Mucosa of stomach (tissue), 1 donor: Measurements from ENCODE around the gene NOVA2.

ENCODE experiments used
- H3K27me3 ChIP-seq: one replicate; pipeline ENCODE4 v1.7.0; 2013; ENCODE audit warnings: mild to moderate bottlenecking, low read length; ENCODE audit not compliant: control insufficient read depth, insufficient read depth
- H3K36me3 ChIP-seq: one replicate; pipeline ENCODE4 v1.7.0; 2013; ENCODE audit warnings: low read length; ENCODE audit not compliant: control insufficient read depth, insufficient read depth
- H3K4me1 ChIP-seq: one replicate; pipeline ENCODE4 v1.7.0; 2013; ENCODE audit warnings: mild to moderate bottlenecking, low read length; ENCODE audit not compliant: control insufficient read depth, insufficient read depth
- H3K4me3 ChIP-seq: one replicate; pipeline ENCODE4 v1.7.0; 2013; ENCODE audit warnings: low read length
- H3K9ac ChIP-seq: one replicate; pipeline ENCODE4 v1.7.0; 2013; ENCODE audit warnings: mild to moderate bottlenecking, low read length, moderate library complexity
- H3K9me3 ChIP-seq: one replicate; pipeline ENCODE4 v1.7.0; 2013; ENCODE audit warnings: mild to moderate bottlenecking, low read length, moderate library complexity; ENCODE audit not compliant: control insufficient read depth
- donor health status: Pancreatic carcinoma.

Gene NOVA2

DNA sequence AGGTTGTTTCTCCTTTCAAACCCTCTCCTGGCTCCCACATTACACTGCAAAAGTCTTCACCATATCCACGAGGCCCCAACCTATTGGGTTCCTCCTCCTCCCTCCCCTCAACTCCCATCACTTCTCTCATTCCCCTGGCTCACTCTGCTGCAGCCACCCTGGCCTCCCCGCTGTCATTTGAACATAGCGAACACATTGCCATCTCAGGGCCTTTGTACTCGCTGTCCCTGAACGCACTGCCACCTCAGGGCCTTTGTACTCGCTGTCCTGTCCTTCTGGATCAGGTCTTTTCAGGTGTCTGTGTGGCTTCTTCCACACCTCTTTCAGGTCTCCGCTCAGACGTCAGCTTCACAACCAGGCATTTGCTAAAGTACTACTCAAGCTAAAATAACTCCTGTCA lies 23.3 kb upstream of the NOVA2 start:
- no peaks in the 10 kb centered on the region for H3K9me3 ChIP-seq
- H3K4me1 ChIP-seq, result peaks cover 19% of the 10 kb centered on the region
- no peaks in the 10 kb centered on the region for H3K36me3 ChIP-seq
- no peak overlapping the region for H3K9ac ChIP-seq
- H3K4me3 ChIP-seq, result no peak overlapping the region
- H3K27me3 ChIP-seq, result peaks cover 10% of the 10 kb centered on the region

DNA sequence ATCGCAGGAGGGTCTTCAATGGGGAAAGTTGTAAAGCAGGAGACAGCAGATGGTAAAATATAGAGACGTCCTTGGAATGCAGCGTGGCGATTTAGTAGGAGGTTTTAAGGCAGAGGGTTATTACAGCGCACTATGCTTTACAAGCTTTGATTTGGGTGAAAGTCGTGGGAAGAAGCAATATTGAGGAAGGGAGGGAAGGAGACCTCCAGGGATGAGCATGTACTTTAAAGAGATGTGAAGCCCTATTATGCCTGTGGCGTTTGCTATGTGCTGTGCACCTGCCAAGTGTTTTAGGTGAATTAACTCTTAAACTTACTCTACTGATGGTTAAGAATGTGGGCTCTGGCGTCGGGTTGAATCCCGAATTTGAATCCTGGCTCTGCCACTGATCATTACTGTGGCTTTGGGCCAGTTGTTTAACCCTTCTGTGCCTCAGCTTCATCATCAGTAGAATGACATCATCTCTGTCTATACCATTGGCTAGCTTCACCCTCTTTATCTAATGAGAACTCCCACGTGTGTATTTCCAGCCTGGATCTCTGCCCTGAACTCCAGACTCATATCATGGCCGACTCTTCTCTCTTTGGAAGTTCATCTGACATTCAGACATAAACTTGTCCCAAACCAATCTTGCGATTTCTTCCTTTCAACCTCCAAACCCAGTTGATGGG lies 22.2 kb upstream of the NOVA2 start:
- Histone ChIP-seq H3K27me3 (peaks cover 10% of the 10 kb centered on the region), H3K4me1 (peaks cover 19% of the 10 kb centered on the region), H3K36me3 (no peaks in the 10 kb centered on the region), H3K9ac (peak overlapping the region; percentile 86), H3K4me3 (peak overlapping the region; percentile 89), H3K9me3 (no peaks in the 10 kb centered on the region)

DNA sequence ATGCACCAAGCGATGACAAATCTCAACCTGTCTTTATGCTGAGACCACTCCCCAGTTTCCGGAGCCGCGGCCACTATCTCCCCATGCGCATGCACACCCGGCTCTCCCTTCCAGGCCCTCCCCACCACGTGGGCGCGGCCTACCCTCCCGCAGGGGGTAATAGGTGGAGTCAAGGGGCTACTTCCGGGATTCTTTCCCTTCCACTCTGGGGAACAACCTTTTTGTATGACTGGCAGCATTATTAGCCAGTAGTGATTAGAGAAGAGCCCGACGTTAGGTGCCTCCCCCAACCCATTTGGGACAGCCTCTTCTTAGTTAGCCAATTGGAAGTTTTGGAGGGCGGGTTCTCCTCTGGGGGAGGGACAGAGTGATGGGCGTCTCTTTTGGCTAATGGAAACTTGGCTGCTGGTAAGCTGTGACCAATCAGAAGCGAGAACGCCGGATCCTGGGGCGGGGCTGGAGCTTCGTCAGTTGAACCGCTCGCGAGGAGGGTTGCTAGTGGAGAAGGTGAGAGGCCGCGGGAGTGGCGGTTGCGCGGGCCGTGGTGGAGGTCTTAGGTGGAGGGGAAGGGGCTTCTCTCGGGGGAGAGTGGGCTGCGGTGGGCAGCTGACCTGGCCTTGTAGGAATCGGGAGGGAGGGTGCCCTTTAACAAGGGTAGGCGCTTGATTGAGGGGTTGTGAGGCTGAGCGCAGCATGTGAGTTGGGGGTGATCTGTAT lies 21.5 kb upstream of the NOVA2 start, which contains the start of gene CCDC61:
Gene CCDC61 (plus strand): TSS at position 470 of the 717 bp plus-strand sequence. CDS start 7,552 bp downstream, outside the sequence.
- no peaks in the 10 kb centered on the region for H3K9me3 ChIP-seq
- H3K9ac ChIP-seq, result peak within 1 kb of the TSS; percentile 86

DNA sequence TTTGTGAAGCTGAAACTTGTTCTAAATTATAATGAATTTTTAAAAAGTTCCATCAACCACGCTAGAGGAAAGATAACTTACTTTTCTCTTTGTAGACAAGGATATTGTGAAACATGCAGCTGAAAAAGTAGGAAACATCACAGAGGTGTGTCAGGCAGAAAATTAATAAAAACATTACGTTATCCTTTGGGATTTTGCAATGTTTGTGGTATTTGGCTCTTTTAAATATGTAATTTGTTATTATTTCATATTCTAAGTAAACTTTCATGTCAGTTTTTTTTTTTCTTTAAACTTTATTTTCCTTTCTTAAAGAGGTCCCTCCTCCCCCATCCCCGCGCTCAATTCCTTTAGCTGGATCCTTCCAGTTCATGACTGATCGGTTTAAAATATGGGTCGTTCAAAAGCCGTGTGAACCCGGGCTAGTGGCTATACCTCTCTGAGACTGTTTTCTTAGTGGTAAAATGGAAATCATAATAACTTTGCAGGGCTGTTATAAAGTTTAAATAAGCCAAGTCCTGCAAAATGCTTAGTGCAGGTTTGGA lies 20.9 kb upstream of the NOVA2 start:
- Histone ChIP-seq H3K27me3 (peaks cover under 1% of the 10 kb centered on the region), H3K9me3 (no peaks in the 10 kb centered on the region), H3K9ac (peak overlapping the region; percentile 26), H3K36me3 (no peaks in the 10 kb centered on the region), H3K4me3 (no peak overlapping the region), H3K4me1 (peaks cover 7% of the 10 kb centered on the region)

More for the DNA sequence above, 21.5 kb upstream of the NOVA2 start, which contains the start of gene CCDC61:
- H3K4me3 ChIP-seq, result peak within 1 kb of the TSS; percentile 89
- peaks cover 13% of the 10 kb centered on the region for H3K4me1 ChIP-seq
- peaks cover 5% of the 10 kb centered on the region for H3K27me3 ChIP-seq
- no peaks in the 10 kb centered on the region for H3K36me3 ChIP-seq

DNA sequence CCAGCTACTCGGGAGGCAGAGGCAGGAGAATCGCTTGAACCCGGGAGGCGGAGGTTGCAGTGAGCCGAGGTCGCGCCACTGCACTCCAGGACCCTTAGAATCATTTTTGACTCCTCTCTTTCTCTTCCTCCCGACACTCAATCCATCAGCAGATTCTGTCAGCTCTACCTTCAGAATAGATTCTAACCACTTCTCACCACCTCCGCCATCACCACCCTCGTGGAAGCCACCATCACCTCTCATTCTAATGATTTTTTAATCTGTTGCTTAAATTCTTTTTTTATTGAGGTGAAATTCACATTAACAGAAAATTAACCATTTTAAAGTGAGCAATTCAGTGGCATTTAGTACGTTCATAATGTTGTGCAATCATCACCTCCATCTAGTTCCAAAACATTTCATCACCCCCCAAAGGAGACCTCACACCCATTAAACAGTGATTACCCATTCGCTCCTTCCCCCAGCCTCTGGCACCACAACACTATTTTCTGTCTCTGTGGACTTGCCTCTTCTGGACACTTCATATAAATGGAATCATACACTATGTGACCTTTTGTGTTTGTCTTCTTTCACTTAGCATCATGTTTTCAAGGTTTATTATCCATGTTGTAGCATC lies 16.6 kb upstream of the NOVA2 start:
- H3K27me3 ChIP-seq, result peaks cover 5% of the 10 kb centered on the region
- no peaks in the 10 kb centered on the region for H3K9me3 ChIP-seq
- no peak overlapping the region for H3K4me3 ChIP-seq
- H3K9ac ChIP-seq, result no peak overlapping the region
- H3K36me3 ChIP-seq, result no peaks in the 10 kb centered on the region
- H3K4me1 ChIP-seq, result no peaks in the 10 kb centered on the region

- Histone ChIP-seq H3K9me3 (no peaks in the 10 kb centered on the region), H3K4me1 (no peaks in the 10 kb centered on the region), H3K36me3 (no peaks in the 10 kb centered on the region), H3K9ac (no peak overlapping the region), H3K4me3 (no peak overlapping the region), H3K27me3 (peaks cover 5% of the 10 kb centered on the region)
These were observed 11.7 kb upstream of the NOVA2 start for GRCh38 chr19:45985321-45985720.

DNA sequence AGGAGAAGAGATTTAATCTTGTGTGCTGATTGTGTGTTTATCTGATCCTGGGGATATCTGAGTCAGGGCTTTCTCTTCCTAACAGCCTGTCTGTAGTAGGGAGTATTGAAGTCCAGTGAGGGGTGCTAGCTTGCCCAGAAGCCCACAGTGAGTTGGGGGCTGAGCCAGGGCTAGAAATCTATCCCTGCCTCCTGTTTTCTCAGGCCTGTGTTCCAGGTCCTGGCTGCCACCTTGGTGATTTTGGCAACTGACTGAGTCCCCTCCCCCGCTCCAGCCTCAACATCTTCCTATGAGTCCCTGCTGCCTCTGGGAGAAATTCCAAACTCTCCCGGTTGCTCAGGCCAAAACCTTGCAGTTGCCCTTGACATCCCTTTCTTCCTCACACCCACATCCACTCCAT lies 7.7 kb upstream of the NOVA2 start:
- H3K9me3 ChIP-seq, result no peaks in the 10 kb centered on the region
- no peaks in the 10 kb centered on the region for H3K27me3 ChIP-seq
- H3K4me1 ChIP-seq, result no peaks in the 10 kb centered on the region
- no peak overlapping the region for H3K9ac ChIP-seq
- no peaks in the 10 kb centered on the region for H3K36me3 ChIP-seq
- H3K4me3 ChIP-seq, result no peak overlapping the region

- Histone ChIP-seq H3K4me1 (no peaks in the 10 kb centered on the region), H3K9me3 (no peaks in the 10 kb centered on the region), H3K36me3 (no peaks in the 10 kb centered on the region), H3K4me3 (no peak overlapping the region), H3K27me3 (peaks cover 22% of the 10 kb centered on the region), H3K9ac (no peak overlapping the region)
These were observed 4.5 kb upstream of the NOVA2 start for GRCh38 chr19:45978156-45978555.

DNA sequence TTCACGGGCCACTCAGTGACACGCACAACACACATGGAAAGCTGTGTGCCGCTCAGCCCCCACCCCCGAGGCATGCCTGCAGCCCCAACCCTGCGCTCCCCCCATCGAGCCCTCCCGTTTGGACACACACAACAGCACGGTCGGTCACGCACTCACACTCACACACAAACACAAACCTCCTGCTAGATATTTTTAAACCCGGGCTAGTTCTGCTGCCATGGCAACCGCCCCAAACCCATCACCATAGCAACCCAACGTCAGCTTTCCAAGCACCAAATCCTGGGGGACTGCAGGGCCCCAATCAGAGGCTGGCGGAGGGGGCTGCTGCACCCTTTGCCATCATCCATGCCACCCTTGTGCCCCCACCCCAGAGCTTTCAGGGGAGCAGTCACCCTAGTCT lies 2.5 kb upstream of the NOVA2 start:
- Histone ChIP-seq H3K36me3 (no peaks in the 10 kb centered on the region), H3K4me3 (no peak overlapping the region), H3K9ac (no peak overlapping the region), H3K27me3 (peaks cover 38% of the 10 kb centered on the region), H3K4me1 (no peaks in the 10 kb centered on the region), H3K9me3 (no peaks in the 10 kb centered on the region)

DNA sequence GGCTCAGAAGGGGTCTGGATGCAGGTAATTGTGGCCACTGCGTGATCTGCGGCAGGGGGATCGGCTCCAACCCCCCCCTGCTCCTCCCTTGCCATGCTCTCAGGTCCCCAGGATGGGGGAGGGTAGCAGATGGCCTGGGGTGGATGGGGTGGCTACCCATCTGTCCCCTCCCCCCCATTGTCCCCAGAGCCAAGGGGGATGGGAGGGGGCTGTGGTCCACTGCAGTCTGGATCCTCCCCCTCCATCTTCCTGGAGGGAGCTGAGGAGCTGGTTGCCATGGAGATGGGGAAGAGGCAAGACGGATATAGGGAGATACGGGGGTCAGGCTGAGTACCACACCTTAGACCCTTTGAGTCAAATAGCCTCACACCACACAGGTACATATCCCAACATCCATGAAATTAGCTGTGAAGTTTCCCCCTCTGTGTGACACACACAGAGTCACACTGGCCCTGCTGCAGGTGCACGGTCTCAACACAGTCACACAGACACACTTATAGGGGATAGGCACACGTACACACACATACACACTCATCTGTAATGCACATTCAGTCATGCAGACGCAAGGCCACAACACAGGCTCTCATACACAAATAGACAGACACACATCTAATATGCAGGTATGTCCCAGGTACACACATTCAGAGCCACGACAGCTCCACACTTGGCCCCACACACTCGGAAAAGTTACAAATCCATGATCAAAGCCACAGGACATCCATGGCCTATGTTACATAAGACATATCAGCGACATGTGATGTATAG lies 1.8 kb upstream of the NOVA2 start:
- no peak overlapping the region for H3K4me3 ChIP-seq
- peaks cover 44% of the 10 kb centered on the region for H3K27me3 ChIP-seq
- no peaks in the 10 kb centered on the region for H3K9me3 ChIP-seq
- H3K4me1 ChIP-seq, result no peaks in the 10 kb centered on the region
- H3K36me3 ChIP-seq, result no peaks in the 10 kb centered on the region
- H3K9ac ChIP-seq, result no peak overlapping the region

- H3K4me3 ChIP-seq, result no peak overlapping the region
- no peaks in the 10 kb centered on the region for H3K9me3 ChIP-seq
- no peaks in the 10 kb centered on the region for H3K4me1 ChIP-seq
- no peaks in the 10 kb centered on the region for H3K36me3 ChIP-seq
- peaks cover 50% of the 10 kb centered on the region for H3K27me3 ChIP-seq
- H3K9ac ChIP-seq, result no peak overlapping the region
These were observed 621 bp downstream of the NOVA2 start for GRCh38 chr19:45972947-45973540.
